Prostate gland (tissue), 2 donors: ENCODE results near the gene PROS1. TPM values are rescaled to one million over a fixed set of nuclear protein-coding genes. Genes with fewer than 3 reads are reported as not detected.
"Not testable (repeated sequence)": the region's sequence is repeated elsewhere in the genome, so short reads cannot be mapped to it uniquely, and the experiment has no call there.

Experiments used
- DNase-seq: peaks from one replicate; pipeline ENCODE4 v3.0.0-alpha.2; 2019; ENCODE audit warnings: low spot score
- H3K27ac ChIP-seq, 2 donors: fragments of 200-600 bp; sonication (generic); 2 replicates each; pipeline ENCODE4 v1.5.1; 2017 to 2019
- H3K27me3 ChIP-seq: fragments of 200-600 bp; sonication (generic); replicated peaks from 2 replicates; pipeline ENCODE4 v1.5.1; 2019; ENCODE audit not compliant: insufficient read depth
- H3K36me3 ChIP-seq, 2 donors: fragments of 200-600 bp; sonication (generic); 1 replicate in 1 of 2; 2 replicates in 1 of 2; pipeline versions ENCODE4 v1.5.1 to v1.8.1; 2017 to 2019
- H3K4me1 ChIP-seq: fragments of 200-600 bp; sonication (generic); replicated peaks from 2 replicates; pipeline ENCODE4 v1.5.1; 2019
- H3K4me3 ChIP-seq, 2 donors: fragments of 200-600 bp; sonication (generic); 2 replicates each; pipeline ENCODE4 v1.5.1; 2017 to 2019
- H3K9me3 ChIP-seq: fragments of 200-600 bp; sonication (generic); 2 replicates; pipeline ENCODE4 v1.5.1; 2017
- POLR2A ChIP-seq: fragments of 450-650 bp; IDR thresholded peaks from one replicate; pipeline ENCODE4 v1.6.1; 2016; ENCODE audit warnings: antibody characterized with exemption, mild to moderate bottlenecking
- POLR2AphosphoS5 ChIP-seq: sonication (generic); formaldehyde crosslinking; IDR thresholded peaks from one replicate; pipeline ENCODE4 v1.6.1; 2017; ENCODE audit warnings: antibody characterized with exemption
- whole genome bisulfite sequencing: methylation state at CpG from one replicate; pipeline ENCODE4 v1.1.5; 2018; 5-methylcytosine and 5-hydroxymethylcytosine counted together
- intact Hi-C: fragments of 100-400 bp; cut with DNase I; formaldehyde crosslinking; loops from one replicate; pipeline ENCODE4 v1.14.2; 2022
- total RNA-seq, 2 donors: library from RNA; depleted of rRNA; stranded (reverse); fragments of >200 nt; gene quantifications; one replicate each; pipeline ENCODE4 v1.1.0, GENCODE V29; 2016
- TF ChIP-seq, protein P1 (sequence below), 4 experiments: fragments of 200-600 bp in 2 of 4; fragments of 450-650 bp in 2 of 4; sonication (generic) in 2 of 4; IDR thresholded peaks; 1 replicate in 3 of 4; 2 replicates in 1 of 4; pipeline ENCODE4 v1.5.1; 2016 to 2019; ENCODE audit warnings: antibody characterized with exemption in 4 of 4, mild to moderate bottlenecking in 2 of 4, moderate library complexity in 2 of 4

The PROS1 gene
- total RNA-seq, 2 donors from 2014 or later: 17.7 to 26.6 TPM

DNA sequence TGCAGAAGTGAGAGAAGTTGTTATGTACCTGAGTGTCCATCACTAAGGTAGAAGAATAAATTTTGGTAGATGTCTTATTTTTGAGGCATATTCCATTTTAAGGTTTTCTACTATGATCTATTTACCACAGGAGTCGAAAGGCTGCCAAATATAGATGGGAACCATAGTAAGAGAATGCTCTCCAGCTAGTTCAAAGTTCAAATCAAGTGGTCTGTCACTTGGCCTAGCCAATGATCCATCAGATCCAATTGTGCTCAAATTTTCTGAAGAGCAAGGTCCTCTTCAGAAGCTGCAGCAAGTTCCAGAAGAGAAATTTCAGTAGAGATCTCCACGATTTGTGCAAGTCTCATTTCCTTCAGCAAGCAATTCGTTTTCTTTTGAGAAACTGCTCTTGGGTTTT is 10.9 kb downstream of the PROS1 start:
- no peak overlapping the region for H3K4me3 ChIP-seq
- H3K27ac ChIP-seq: no peak overlapping the region
- WGBS: 91% methylated on average over 3 of the region's 3 CpGs
- H3K4me1 ChIP-seq: no peaks in the 10 kb centered on the region
- intact Hi-C loops: no loop called here
- H3K9me3 ChIP-seq: no peaks in the 10 kb centered on the region
- H3K36me3 ChIP-seq: no peaks in the 10 kb centered on the region
- TF ChIP-seq POLR2A (no peak), POLR2AphosphoS5 (no peak)
- TF ChIP-seq, protein P1, sequence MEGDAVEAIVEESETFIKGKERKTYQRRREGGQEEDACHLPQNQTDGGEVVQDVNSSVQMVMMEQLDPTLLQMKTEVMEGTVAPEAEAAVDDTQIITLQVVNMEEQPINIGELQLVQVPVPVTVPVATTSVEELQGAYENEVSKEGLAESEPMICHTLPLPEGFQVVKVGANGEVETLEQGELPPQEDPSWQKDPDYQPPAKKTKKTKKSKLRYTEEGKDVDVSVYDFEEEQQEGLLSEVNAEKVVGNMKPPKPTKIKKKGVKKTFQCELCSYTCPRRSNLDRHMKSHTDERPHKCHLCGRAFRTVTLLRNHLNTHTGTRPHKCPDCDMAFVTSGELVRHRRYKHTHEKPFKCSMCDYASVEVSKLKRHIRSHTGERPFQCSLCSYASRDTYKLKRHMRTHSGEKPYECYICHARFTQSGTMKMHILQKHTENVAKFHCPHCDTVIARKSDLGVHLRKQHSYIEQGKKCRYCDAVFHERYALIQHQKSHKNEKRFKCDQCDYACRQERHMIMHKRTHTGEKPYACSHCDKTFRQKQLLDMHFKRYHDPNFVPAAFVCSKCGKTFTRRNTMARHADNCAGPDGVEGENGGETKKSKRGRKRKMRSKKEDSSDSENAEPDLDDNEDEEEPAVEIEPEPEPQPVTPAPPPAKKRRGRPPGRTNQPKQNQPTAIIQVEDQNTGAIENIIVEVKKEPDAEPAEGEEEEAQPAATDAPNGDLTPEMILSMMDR (IDR thresholded peaks at IDR 0.05): no peak
- H3K27me3 ChIP-seq: no peaks in the 10 kb centered on the region
- DNase-seq: no peak

DNA sequence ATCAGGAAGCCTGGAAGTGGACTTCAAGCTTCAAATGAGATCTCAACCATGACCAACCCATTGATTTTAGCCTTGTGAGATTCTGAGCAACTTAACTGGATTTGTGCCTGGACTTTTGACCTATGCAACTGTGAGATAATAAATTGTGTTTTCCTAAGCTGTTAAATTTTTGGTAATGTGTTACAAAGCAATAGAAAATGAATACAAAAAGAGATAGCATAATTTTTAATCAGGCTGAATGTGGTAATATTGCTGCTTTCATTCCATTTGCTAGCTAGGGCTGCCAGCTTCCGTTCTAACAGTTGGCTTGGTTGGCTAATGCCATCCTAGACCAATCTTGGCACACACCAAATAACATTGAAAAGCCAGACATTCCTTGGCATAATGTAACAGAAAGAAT is 12.2 kb downstream of the PROS1 start:
- no peak overlapping the region for H3K27ac ChIP-seq
- DNase-seq: no peak
- no peak for TF ChIP-seq POLR2AphosphoS5
- TF ChIP-seq POLR2A: no peak
- TF ChIP-seq, protein P1 (IDR thresholded peaks at IDR 0.05): no peak
- H3K36me3 ChIP-seq: no peaks in the 10 kb centered on the region
- H3K4me1 ChIP-seq: no peaks in the 10 kb centered on the region
- no peaks in the 10 kb centered on the region for H3K27me3 ChIP-seq
- intact Hi-C loops: no loop called here
- H3K9me3 ChIP-seq: no peaks in the 10 kb centered on the region
- 82% methylated on average over 1 of the region's 1 CpG for WGBS
- H3K4me3 ChIP-seq: no peak overlapping the region

DNA sequence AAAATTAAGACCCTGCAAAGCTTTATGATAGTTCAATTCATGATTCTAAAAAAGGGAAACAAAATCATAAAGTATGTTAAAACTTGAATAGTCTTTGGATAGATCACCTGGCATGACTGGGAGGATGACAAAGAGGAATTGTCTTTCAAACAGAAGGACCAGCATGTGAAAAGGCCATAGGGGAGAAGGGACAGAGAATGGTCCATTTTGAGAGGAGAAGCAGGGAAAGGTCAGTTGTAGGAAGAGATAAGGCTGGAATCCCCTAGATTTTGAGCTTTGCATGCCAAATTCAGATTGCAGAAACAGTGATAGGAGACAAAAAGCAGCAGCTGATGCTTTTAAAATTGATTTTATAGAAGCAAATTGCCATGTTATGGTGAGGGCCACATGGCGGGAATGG is 12.7 kb downstream of the PROS1 start:
- WGBS: 93% methylated on average over 1 of the region's 1 CpG
- no peak for DNase-seq
- intact Hi-C loops: no loop called here
- no peaks in the 10 kb centered on the region for H3K27me3 ChIP-seq
- no peak overlapping the region for H3K4me3 ChIP-seq
- H3K9me3 ChIP-seq: no peaks in the 10 kb centered on the region
- no peaks in the 10 kb centered on the region for H3K36me3 ChIP-seq
- no peak for TF ChIP-seq POLR2A
- TF ChIP-seq, protein P1 (IDR thresholded peaks at IDR 0.05): no peak
- TF ChIP-seq POLR2AphosphoS5: no peak
- no peak overlapping the region for H3K27ac ChIP-seq
- no peaks in the 10 kb centered on the region for H3K4me1 ChIP-seq

DNA sequence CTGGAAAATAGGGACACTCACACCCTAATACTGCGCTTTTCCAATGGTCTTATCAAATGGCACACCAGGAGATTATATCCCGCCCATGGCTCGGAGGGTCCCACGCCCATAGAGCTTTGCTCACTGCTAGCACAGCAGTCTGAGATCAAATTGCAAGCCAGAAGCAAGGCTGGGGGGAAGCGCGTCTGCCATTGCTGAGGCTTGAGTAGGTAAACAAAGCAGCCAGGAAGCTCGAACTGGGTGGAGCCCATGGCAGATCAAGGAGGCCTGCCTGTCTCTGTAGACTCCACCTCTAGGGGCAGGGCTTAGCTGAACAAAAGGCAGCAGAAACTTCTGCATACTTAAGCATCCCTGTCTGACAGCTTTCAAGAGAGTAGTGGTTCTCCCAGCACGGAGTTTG is 23.7 kb downstream of the PROS1 start:
- intact Hi-C loops, H3K4me3 ChIP-seq, H3K27me3 ChIP-seq, H3K27ac ChIP-seq, H3K9me3 ChIP-seq, H3K36me3 ChIP-seq, H3K4me1 ChIP-seq, DNase-seq: not testable (repeated sequence)
- WGBS: 85% methylated on average over 8 of the region's 8 CpGs

DNA sequence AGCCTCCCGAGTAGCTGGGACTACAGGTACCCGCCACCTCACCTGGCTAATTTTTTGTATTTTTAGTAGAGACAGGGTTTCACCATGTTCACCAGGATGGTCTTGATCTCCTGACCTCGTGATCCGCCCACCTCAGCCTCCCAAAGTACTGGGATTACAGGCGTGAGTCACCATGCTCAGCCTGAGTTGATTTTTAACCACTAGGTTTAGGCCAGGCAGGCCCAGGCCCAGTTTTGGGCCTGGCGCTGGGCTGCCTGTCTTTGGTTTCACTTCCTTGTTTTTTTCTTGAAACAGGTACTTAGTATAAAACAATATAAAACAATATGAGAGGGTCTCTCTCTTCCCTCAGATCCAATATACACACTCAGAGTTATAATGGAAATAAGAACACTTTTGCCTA is 36.2 kb downstream of the PROS1 start:
- H3K27ac ChIP-seq, H3K9me3 ChIP-seq, H3K4me1 ChIP-seq, H3K4me3 ChIP-seq, DNase-seq, H3K36me3 ChIP-seq, H3K27me3 ChIP-seq, intact Hi-C loops: not testable (repeated sequence)
- WGBS: 92% methylated on average over 6 of the region's 6 CpGs

DNA sequence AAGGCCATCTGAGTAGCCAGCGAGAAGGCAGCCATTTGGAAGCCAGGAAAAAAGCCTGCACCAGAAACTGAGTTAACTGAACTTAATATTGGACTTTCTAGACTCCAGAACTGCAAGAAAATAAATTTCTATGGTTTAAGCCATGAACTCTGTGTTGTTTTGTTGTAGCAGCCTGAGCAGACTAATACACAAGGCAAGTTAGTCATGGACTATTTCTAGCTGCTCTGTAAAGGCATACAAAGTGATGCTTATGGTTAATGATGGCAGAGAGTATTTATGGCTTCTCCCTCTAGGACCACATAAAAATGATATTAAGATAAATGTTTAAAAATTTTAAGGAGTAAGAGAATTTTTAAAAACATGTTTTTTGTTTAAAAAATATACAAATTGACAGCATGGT is 37.1 kb downstream of the PROS1 start:
- H3K4me3 ChIP-seq: no peak overlapping the region
- WGBS: 100% methylated on average over 1 of the region's 1 CpG
- intact Hi-C loops: no loop called here

More for the DNA sequence above, 37.1 kb downstream of the PROS1 start:
- TF ChIP-seq, protein P1 (IDR thresholded peaks at IDR 0.05): no peak
- TF ChIP-seq POLR2A: no peak
- TF ChIP-seq POLR2AphosphoS5: no peak
- no peaks in the 10 kb centered on the region for H3K9me3 ChIP-seq
- no peak overlapping the region for H3K27ac ChIP-seq
- H3K27me3 ChIP-seq: no peaks in the 10 kb centered on the region
- no peaks in the 10 kb centered on the region for H3K36me3 ChIP-seq
- no peaks in the 10 kb centered on the region for H3K4me1 ChIP-seq
- no peak for DNase-seq
